GM21367 (cell line): ENCODE measurements around the gene NAP1L1.
A peak's percentile ranks its signal among the peaks of the same experiment; 100 is the strongest.

Source experiments
- ATAC-seq: cut with Tn5 transposase; IDR thresholded peaks from one replicate; pipeline ENCODE4 v1.9.1; 2021; ENCODE audit not compliant: unreplicated experiment

Gene NAP1L1

GRCh38 chr12:76041406-76041805, 43.1 kb downstream of the NAP1L1 start:
- ATAC-seq: no peak

GRCh38 chr12:76040461-76040860, 44.0 kb downstream of the NAP1L1 start:
- no peak for ATAC-seq

GRCh38 chr12:76038176-76038575, 46.3 kb downstream of the NAP1L1 start:
- no peak for ATAC-seq

- ATAC-seq: peak; percentile 55
These were observed 47.1 kb downstream of the NAP1L1 start for GRCh38 chr12:76037130-76038103.

- no peak for ATAC-seq
These were observed 49.4 kb downstream of the NAP1L1 start for GRCh38 chr12:76035045-76035444.

- no peak for ATAC-seq
These were observed 51.1 kb downstream of the NAP1L1 start for GRCh38 chr12:76033081-76034011.

GRCh38 chr12:76032043-76032981, 52.2 kb downstream of the NAP1L1 start:
- ATAC-seq: peak; percentile 22

- peak; percentile 83 for ATAC-seq
These were observed 53.0 kb downstream of the NAP1L1 start, which contains the start of gene PHLDA1 for GRCh38 chr12:76031414-76032042. TSS of gene PHLDA1 (minus strand) at chr12:76031776.

- no peak for ATAC-seq
These were observed 53.4 kb downstream of the NAP1L1 start for GRCh38 chr12:76031081-76031413.

- peak; percentile 3 for ATAC-seq
These were observed 54.0 kb downstream of the NAP1L1 start for GRCh38 chr12:76030341-76031080.

- no peak for ATAC-seq
These were observed 54.5 kb downstream of the NAP1L1 start for GRCh38 chr12:76029982-76030340.

- no peak for ATAC-seq
These were observed 55.8 kb downstream of the NAP1L1 start for GRCh38 chr12:76028571-76029277.

- no peak for ATAC-seq
These were observed 57.8 kb downstream of the NAP1L1 start for GRCh38 chr12:76026643-76027063.

GRCh38 chr12:76025601-76026575, 58.6 kb downstream of the NAP1L1 start:
- no peak for ATAC-seq

- no peak for ATAC-seq
These were observed 59.4 kb downstream of the NAP1L1 start for GRCh38 chr12:76024942-76025600.

GRCh38 chr12:76024102-76024781, 60.2 kb downstream of the NAP1L1 start:
- ATAC-seq: no peak
